OCI-LY3 (cell line): ENCODE data around the gene ACADVL.

Source experiments
- H2AFZ ChIP-seq: fragments of 200-600, 300-600 bp; shearing (Covaris generic); 2 replicates; pipeline ENCODE4 v1.6.0; 2014; ENCODE audit warnings: antibody characterized with exemption, low read depth, low read length
- H3K27ac ChIP-seq: fragments of 200-600, 300-600 bp; sonication (generic); 2 replicates; pipeline ENCODE4 v1.5.1; 2014; ENCODE audit warnings: mild to moderate bottlenecking, low read length, moderate library complexity, mixed read lengths
- H3K27me3 ChIP-seq: fragments of 200-600, 300-600 bp; sonication (generic); 2 replicates; pipeline ENCODE4 v1.6.1; 2014; ENCODE audit warnings: low read depth, low read length, mixed read lengths
- H3K36me3 ChIP-seq: fragments of 200-600, 300-600 bp; sonication (generic); replicated peaks from 2 replicates; pipeline ENCODE3; 2014; ENCODE audit warnings: low read depth, low read length, mixed read lengths
- H3K4me1 ChIP-seq: fragments of 300-600, 200-600 bp; sonication (generic); 2 replicates; pipeline ENCODE4 v1.6.1; 2014; ENCODE audit warnings: low read length, mixed read lengths
- H3K4me2 ChIP-seq: fragments of 200-600, 300-600 bp; sonication (generic); 2 replicates; pipeline ENCODE4 v1.6.1; 2014; ENCODE audit warnings: low read length, mixed read lengths
- H3K4me3 ChIP-seq: fragments of 300-600, 200-600 bp; sonication (generic); 2 replicates; pipeline ENCODE4 v1.5.1; 2014; ENCODE audit warnings: antibody characterized with exemption, mild to moderate bottlenecking, low read length, moderate library complexity
- H3K79me2 ChIP-seq: fragments of 300-600, 200-600 bp; shearing (Covaris generic); 2 replicates; pipeline ENCODE4 v1.6.1; 2014; ENCODE audit warnings: mild to moderate bottlenecking, low read length, mixed read lengths
- H3K9ac ChIP-seq: fragments of 300-600, 200-600 bp; shearing (Covaris generic); 2 replicates; pipeline ENCODE4 v1.6.0; 2014; ENCODE audit warnings: mild to moderate bottlenecking, low read length, moderate library complexity
- H3K9me3 ChIP-seq: fragments of 200-600, 300-600 bp; shearing (Covaris generic); 2 replicates; pipeline ENCODE4 v1.6.1; 2014; ENCODE audit warnings: low read length, mixed read lengths; ENCODE audit not compliant: insufficient read depth
- H4K20me1 ChIP-seq: fragments of 200-600, 300-600 bp; sonication (generic); 2 replicates; pipeline ENCODE4 v1.6.1; 2016; ENCODE audit warnings: low read length, mixed read lengths; ENCODE audit not compliant: insufficient read depth
- CTCF ChIP-seq: fragments of 200-600, 300-600 bp; sonication (generic); IDR thresholded peaks from 2 replicates; pipeline ENCODE4 v1.5.1; 2014; ENCODE audit warnings: antibody characterized with exemption, low read length, low read depth
- EZH2phosphoT487 ChIP-seq: fragments of 200-600 bp; shearing (Covaris generic); IDR thresholded peaks from 2 replicates; pipeline ENCODE4 v1.6.1; 2018; ENCODE audit warnings: antibody characterized with exemption, mixed run types, low read depth

ACADVL gene

DNA sequence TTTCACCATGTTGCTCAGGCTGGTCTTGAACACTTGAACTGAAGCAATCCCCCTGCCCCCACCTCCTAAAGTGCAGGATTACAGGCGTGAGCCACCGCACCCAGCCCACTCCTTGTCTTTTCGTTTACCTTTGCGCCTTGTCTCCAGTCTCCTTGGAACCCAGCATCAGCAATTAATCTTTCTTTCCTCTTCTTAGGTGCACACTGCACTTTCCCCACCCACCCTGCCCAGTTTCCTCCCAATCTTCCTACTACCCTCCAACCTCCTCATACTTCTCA is 44.0 kb downstream of the ACADVL start:
- Histone ChIP-seq H2AFZ (no peak overlapping the region), H4K20me1 (no peaks in the 10 kb centered on the region), H3K36me3 (no peaks in the 10 kb centered on the region), H3K79me2 (no peaks in the 10 kb centered on the region), H3K9me3 (no peaks in the 10 kb centered on the region), H3K4me1 (0 out of 2 replicates have a peak, but pooled peaks cover 2% of the 10 kb centered on the region), H3K27me3 (no peaks in the 10 kb centered on the region), H3K27ac (no peak overlapping the region), H3K4me2 (no peak overlapping the region), H3K4me3 (no peak overlapping the region), H3K9ac (no peak overlapping the region)
- TF ChIP-seq EZH2phosphoT487 = no peak
- no peak for TF ChIP-seq CTCF

- H3K27me3 ChIP-seq = no peaks in the 10 kb centered on the region
- no peak overlapping the region for H3K4me2 ChIP-seq
- H3K36me3 ChIP-seq = no peaks in the 10 kb centered on the region
- H3K9me3 ChIP-seq = no peaks in the 10 kb centered on the region
- 0 out of 2 replicates have a peak, but pooled peaks cover 2% of the 10 kb centered on the region for H3K4me1 ChIP-seq
- no peak overlapping the region for H3K9ac ChIP-seq
- no peaks in the 10 kb centered on the region for H4K20me1 ChIP-seq
- TF ChIP-seq CTCF (no peak), EZH2phosphoT487 (no peak)
- no peaks in the 10 kb centered on the region for H3K79me2 ChIP-seq
- H2AFZ ChIP-seq = no peak overlapping the region
- H3K27ac ChIP-seq = no peak overlapping the region
- H3K4me3 ChIP-seq = no peak overlapping the region
Measured at GRCh38 chr17:7266784-7267183, 47.0 kb downstream of the ACADVL start.
